IMR-90 (cell line): ENCODE data around the gene RSRC2. TPM values are rescaled to one million over a fixed set of nuclear protein-coding genes. Genes with fewer than 3 reads are reported as not detected.

ENCODE experiments used
- ATAC-seq: fragments of 200-7000 bp; cut with Tn5 transposase; 2 replicates; pipeline ENCODE4 v1.9.1; 2020; ENCODE audit warnings: low read depth, mild to moderate bottlenecking, moderate library complexity
- BruUV-seq: library from RNA; stranded (reverse); fragments of 400-500 nt; replicated peaks from 2 replicates; lab custom pipeline; 2021; lab: Mats Ljungman, UMichigan
- CTCF ChIA-PET: fragments of 300-600 bp; formaldehyde crosslinking; extraction: SDS; loops from one replicate; lab custom pipeline; 2021; ENCODE audit warnings: antibody characterized with exemption; lab: Yijun Ruan, JAX
- POLR2A ChIA-PET: fragments of 300-600 bp; sonication (Branson Sonifier 250); formaldehyde crosslinking; loops from one replicate; lab custom pipeline; 2022; ENCODE audit warnings: antibody characterized with exemption; ENCODE audit not compliant: unreplicated experiment; lab: Charles Lee
- DNase-seq: peaks from one replicate; pipeline ENCODE4 v3.0.0; 2013
- H2AFZ ChIP-seq: replicated peaks from 2 replicates; pipeline ENCODE3; 2013; ENCODE audit warnings: low read length, mild to moderate bottlenecking; ENCODE audit not compliant: poor library complexity
- H2AK5ac ChIP-seq: 2 replicates; pipeline ENCODE4 v1.6.1; 2013; ENCODE audit warnings: low read depth, low read length, inconsistent platforms
- H2AK9ac ChIP-seq: replicated peaks from 2 replicates; pipeline ENCODE3; 2013; ENCODE audit warnings: mild to moderate bottlenecking, low read depth, low read length, moderate library complexity; ENCODE audit not compliant: poor library complexity
- H2BK120ac ChIP-seq: 2 replicates; pipeline ENCODE4 v1.6.1; 2013; ENCODE audit warnings: low read depth, low read length, inconsistent platforms
- H2BK15ac ChIP-seq: 3 replicates; pipeline ENCODE4 v1.6.1; 2013; ENCODE audit warnings: low read depth, low read length, inconsistent platforms
- H2BK20ac ChIP-seq: 2 replicates; pipeline ENCODE4 v1.6.1; 2013; ENCODE audit warnings: low read depth, mild to moderate bottlenecking, inconsistent platforms, low read length, moderate library complexity
- H2BK5ac ChIP-seq: 2 replicates; pipeline ENCODE4 v1.6.1; 2013; ENCODE audit warnings: mild to moderate bottlenecking, low read depth, low read length, inconsistent platforms; ENCODE audit not compliant: poor library complexity, severe bottlenecking
- H3K14ac ChIP-seq: replicated peaks from 2 replicates; pipeline ENCODE4 v1.6.1; 2013; ENCODE audit warnings: low read depth, low read length, inconsistent platforms
- H3K18ac ChIP-seq: 2 replicates; pipeline ENCODE4 v1.6.1; 2013; ENCODE audit warnings: low read depth, low read length, control low read depth
- H3K23ac ChIP-seq: 2 replicates; pipeline ENCODE4 v1.6.1; 2013; ENCODE audit warnings: low read depth, low read length, inconsistent platforms
- H3K27ac ChIP-seq: 2 replicates; pipeline ENCODE4 v1.5.1; 2013; ENCODE audit warnings: mild to moderate bottlenecking, control low read depth, low read length; ENCODE audit not compliant: insufficient read depth
- H3K27me3 ChIP-seq: 2 replicates; pipeline ENCODE4 v1.6.1; 2013; ENCODE audit warnings: low read length; ENCODE audit not compliant: control insufficient read depth, insufficient read depth
- H3K36me3 ChIP-seq: 2 replicates; pipeline ENCODE4 v1.6.1; 2013; ENCODE audit warnings: low read length, mixed read lengths; ENCODE audit not compliant: control insufficient read depth, insufficient read depth
- H3K4ac ChIP-seq: 2 replicates; pipeline ENCODE4 v1.6.1; 2013; ENCODE audit warnings: low read depth, low read length, inconsistent platforms
- H3K4me1 ChIP-seq: 2 replicates; pipeline ENCODE4 v1.6.1; 2013; ENCODE audit warnings: low read length, mixed read lengths; ENCODE audit not compliant: control insufficient read depth, insufficient read depth
- H3K4me2 ChIP-seq: 2 replicates; pipeline ENCODE4 v1.6.1; 2013; ENCODE audit warnings: low read depth, mild to moderate bottlenecking, control low read depth, low read length, moderate library complexity
- H3K4me3 ChIP-seq: 2 replicates; pipeline ENCODE4 v1.5.1; 2013; ENCODE audit warnings: low read depth, mild to moderate bottlenecking, control low read depth, low read length, moderate library complexity; ENCODE audit not compliant: insufficient read depth
- H3K56ac ChIP-seq: 2 replicates; pipeline ENCODE4 v1.6.1; 2013; ENCODE audit warnings: low read length, inconsistent platforms; ENCODE audit not compliant: insufficient read depth; ENCODE audit errors: extremely low read depth
- H3K79me1 ChIP-seq, 2 experiments: 2 replicates each; pipeline ENCODE4 v1.6.1; 2013; ENCODE audit warnings: low read length in 2 of 2, inconsistent platforms in 1 of 2, low read depth in 1 of 2
- H3K9ac ChIP-seq: 2 replicates; pipeline ENCODE4 v1.6.1; 2013; ENCODE audit warnings: low read depth, low read length, control low read depth
- H3K9me1 ChIP-seq: 2 replicates; pipeline ENCODE4 v1.6.1; 2013; ENCODE audit warnings: low read length, inconsistent platforms; ENCODE audit not compliant: insufficient read depth
- H3K9me3 ChIP-seq: 2 replicates; pipeline ENCODE4 v1.6.1; 2013; ENCODE audit warnings: low read length; ENCODE audit not compliant: control insufficient read depth, insufficient read depth
- H4K20me1 ChIP-seq: 2 replicates; pipeline ENCODE4 v1.6.1; 2013; ENCODE audit warnings: low read length, inconsistent platforms; ENCODE audit not compliant: insufficient read depth
- H4K5ac ChIP-seq: 2 replicates; pipeline ENCODE4 v1.6.1; 2013; ENCODE audit warnings: mild to moderate bottlenecking, low read depth, low read length, control low read depth
- H4K8ac ChIP-seq, 2 experiments: 2 replicates each; pipeline ENCODE4 v1.6.1; 2013; ENCODE audit warnings: low read depth in 2 of 2, low read length in 2 of 2, control low read depth in 1 of 2, inconsistent platforms in 1 of 2
- H4K91ac ChIP-seq: 2 replicates; pipeline ENCODE4 v1.6.1; 2013; ENCODE audit warnings: low read depth, low read length, inconsistent platforms; ENCODE audit not compliant: insufficient read depth
- BHLHE40 ChIP-seq: fragments of 150-350 bp; IDR thresholded peaks from 2 replicates; pipeline ENCODE4 v1.6.1; 2016; ENCODE audit warnings: mild to moderate bottlenecking, low read depth, low read length
- CEBPB ChIP-seq: IDR thresholded peaks from 2 replicates; pipeline ENCODE4 v1.6.1; 2012; ENCODE audit warnings: low read depth, low read length, improper control_type of control experiment
- CHD1 ChIP-seq: IDR thresholded peaks from 2 replicates; pipeline ENCODE4 v1.6.1; 2012; ENCODE audit warnings: low read depth, low read length, improper control_type of control experiment
- MAFK ChIP-seq: IDR thresholded peaks from 2 replicates; pipeline ENCODE4 v1.6.1; 2012; ENCODE audit warnings: low read depth, low read length, improper control_type of control experiment
- MAZ ChIP-seq: IDR thresholded peaks from 2 replicates; pipeline ENCODE4 v1.6.1; 2012; ENCODE audit warnings: low read depth, mild to moderate bottlenecking, low read length, improper control_type of control experiment, moderate library complexity, borderline replicate concordance
- POLR2A ChIP-seq: IDR thresholded peaks from 2 replicates; pipeline ENCODE4 v1.6.1; 2012; ENCODE audit warnings: mild to moderate bottlenecking, low read depth, low read length
- RFX5 ChIP-seq: IDR thresholded peaks from 2 replicates; pipeline ENCODE4 v1.8.0; 2012; ENCODE audit warnings: low read depth, mild to moderate bottlenecking, low read length, moderate library complexity
- WGBS, 2 experiments: methylation state at CpG; one replicate each; pipeline versions ENCODE4 v1.1.5 to v1.1.7; 2013; ENCODE audit warnings: missing lambda C conversion rate in 2 of 2; ENCODE audit not compliant: insufficient read length in 1 of 2; ENCODE audit errors: extremely low coverage in 2 of 2; 5-methylcytosine and 5-hydroxymethylcytosine counted together
- dilution Hi-C: fragments of 300-500 bp; cut with HindIII; formaldehyde crosslinking; loops from one replicate; pipeline ENCODE4 v1.14.3; 2018; ENCODE audit warnings: low sequenced_read_pairs; ENCODE audit not compliant: unreplicated experiment
- in situ Hi-C: fragments of 300-500 bp; cut with MboI; formaldehyde crosslinking; loops from 3 replicates; pipeline ENCODE4 v1.14.3; 2019; ENCODE audit warnings: low sequenced_read_pairs, inconsistent platforms, mixed read lengths
- intact Hi-C: fragments of 100-400 bp; cut with micrococcal nuclease; formaldehyde crosslinking; loops from 2 replicates; pipeline ENCODE4 v1.10.0; 2022
- polyA plus RNA-seq, 3 experiments: library from polyadenylated mRNA; depleted of rRNA; stranded (reverse); fragments of >200 nt; gene quantifications; 2 replicates each; pipeline ENCODE4 v1.2.3, GENCODE V29; 2012; ENCODE audit warnings: low replicate concordance in 1 of 3
- total RNA-seq: library from RNA; depleted of rRNA; stranded (reverse); fragments of >200 nt; gene quantifications from 2 replicates; pipeline ENCODE4 v1.2.3, GENCODE V29; 2012

Gene RSRC2
- total and polyA plus RNA-seq, 2 of the 4 experiments (the other 2 are of a cell fraction): 18.6 to 31.5 TPM

DNA sequence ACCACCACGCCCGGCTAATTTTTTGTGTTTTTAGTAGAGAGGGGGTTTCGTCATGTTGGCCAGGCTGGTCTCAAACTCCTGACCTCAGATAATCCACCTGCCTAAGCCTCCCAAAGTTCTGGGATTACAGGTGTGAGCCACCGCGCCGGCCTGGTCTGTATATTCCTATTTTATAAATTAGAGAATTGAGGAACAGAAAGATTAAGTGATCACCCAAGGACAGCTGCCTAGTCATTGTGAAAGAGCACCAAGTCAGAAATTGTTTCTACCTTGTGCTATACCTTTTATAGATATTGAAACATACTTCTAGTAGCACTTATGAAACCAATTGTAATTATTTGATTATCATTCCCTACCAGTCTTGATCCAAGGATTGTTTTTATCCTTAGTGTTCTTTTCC lies 2.3 kb upstream of the RSRC2 start:
- H3K9ac ChIP-seq: no peak overlapping the region
- H2AFZ ChIP-seq: no peak overlapping the region
- no peak overlapping the region for H4K91ac ChIP-seq
- no CpG with 5 or more reads among the region's 6 CpGs for WGBS, 2 experiments
- peaks cover 25 to 37% of the 10 kb centered on the region in 2 experiments for H3K79me1 ChIP-seq
- no peak overlapping the region for H3K4me2 ChIP-seq
- in situ Hi-C loops (no loop called here), dilution Hi-C loops (no loop called here), intact Hi-C loops (no loop called here)
- ChIA-PET POLR2A (no interaction called here), CTCF (no interaction called here)
- no peak overlapping the region for H2BK120ac ChIP-seq
- ATAC-seq (no peak), DNase-seq (no peak)
- no peak overlapping the region for H4K5ac ChIP-seq
- no peak overlapping the region for H2BK20ac ChIP-seq
- no peak for TF ChIP-seq MAZ
- TF ChIP-seq CHD1: no peak
- TF ChIP-seq BHLHE40: no peak
- TF ChIP-seq CEBPB: no peak
- TF ChIP-seq POLR2A: no peak
- no peak for TF ChIP-seq MAFK
- no peak for TF ChIP-seq RFX5
- H3K56ac ChIP-seq: no peak overlapping the region
- no peak overlapping the region for H2BK5ac ChIP-seq
- no peaks in the 10 kb centered on the region for H3K27me3 ChIP-seq
- no peak overlapping the region for H2AK9ac ChIP-seq
- H2AK5ac ChIP-seq: no peak overlapping the region
- H3K4me1 ChIP-seq: no peaks in the 10 kb centered on the region; the same call in 1 of the 2 replicates
- no peak overlapping the region for H3K23ac ChIP-seq
- H3K14ac ChIP-seq: no peak overlapping the region
- no peak overlapping the region for H3K18ac ChIP-seq
- H2BK15ac ChIP-seq: no peak overlapping the region
- peaks cover 1% of the 10 kb centered on the region; the same call in 1 of the 2 replicates for H3K36me3 ChIP-seq
- peaks cover 19% of the 10 kb centered on the region for H4K20me1 ChIP-seq
- H3K9me3 ChIP-seq: no peaks in the 10 kb centered on the region
- no peak overlapping the region for H4K8ac ChIP-seq
- no peak overlapping the region for H3K27ac ChIP-seq
- H3K4me3 ChIP-seq: no peak overlapping the region
- no peak overlapping the region for H3K4ac ChIP-seq
- H3K9me1 ChIP-seq: no peaks in the 10 kb centered on the region
- no TSS peak for BruUV-seq
